Hypothalamus (tissue), 51 donors: ENCODE measurements around the gene MYO5B.

Source experiments
- DNase-seq, 51 donors: peaks; one replicate each; lab custom pipeline; 2025; lab: John Stamatoyannopoulos, UW

The MYO5B gene

DNA sequence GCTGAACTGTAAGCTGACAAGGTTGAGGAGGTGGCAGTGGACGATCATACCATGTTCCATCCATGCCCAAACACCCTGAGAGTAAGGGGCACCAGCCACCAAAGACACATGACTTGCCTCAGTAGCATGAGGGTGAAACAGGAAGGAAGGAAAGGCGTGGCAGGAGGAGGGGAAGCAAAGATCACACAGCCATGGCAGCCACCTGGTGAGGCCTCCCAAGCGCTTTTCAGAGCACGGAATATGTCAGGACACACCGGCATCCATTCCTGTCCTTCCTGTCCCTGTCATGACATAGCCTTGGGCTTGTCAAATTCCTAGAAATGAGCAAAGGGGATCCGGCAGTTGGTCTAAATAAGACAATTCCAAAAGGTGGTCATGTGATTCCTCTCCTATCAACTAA lies 118.7 kb downstream of the MYO5B start:
- no peak for DNase-seq

DNA sequence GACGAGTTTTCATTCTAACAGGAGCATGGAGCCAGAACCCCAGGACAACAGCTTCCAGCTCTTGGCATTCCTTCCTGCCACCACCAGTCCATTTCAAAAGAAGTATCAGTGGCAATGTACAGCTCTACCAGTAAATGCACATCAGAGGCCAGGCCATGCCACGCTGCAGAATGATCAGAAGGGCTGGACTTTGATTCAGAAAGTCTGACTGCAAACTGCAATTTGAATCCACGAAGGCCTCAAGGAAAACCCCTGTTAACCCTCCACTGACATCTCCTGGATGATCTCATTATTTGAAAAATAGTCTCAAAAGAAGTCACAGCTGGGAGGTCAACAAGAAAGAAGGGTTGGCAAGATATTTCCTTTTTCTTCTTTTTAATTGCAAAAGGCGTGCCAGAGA lies 119.2 kb downstream of the MYO5B start:
- no peak for DNase-seq

DNA sequence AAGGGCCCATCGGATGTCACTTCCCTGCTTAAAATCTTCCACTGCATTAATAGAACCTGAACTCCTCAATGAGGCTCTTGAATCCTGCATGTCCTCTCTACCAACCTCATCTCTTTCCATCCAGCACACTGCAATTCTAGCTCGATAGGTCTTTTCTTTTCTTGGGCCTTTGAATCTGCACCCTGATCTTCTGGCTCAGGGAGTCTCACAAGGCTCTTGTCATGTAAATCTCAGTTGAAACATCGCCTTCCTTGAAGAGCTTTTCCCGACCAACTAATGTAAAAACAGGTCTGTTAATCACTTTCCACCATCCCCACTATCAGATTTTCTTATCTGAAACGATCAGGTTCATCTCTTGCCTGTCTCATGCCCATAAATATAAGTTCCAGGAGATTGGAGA lies 120.5 kb downstream of the MYO5B start:
- DNase-seq: no peak

DNA sequence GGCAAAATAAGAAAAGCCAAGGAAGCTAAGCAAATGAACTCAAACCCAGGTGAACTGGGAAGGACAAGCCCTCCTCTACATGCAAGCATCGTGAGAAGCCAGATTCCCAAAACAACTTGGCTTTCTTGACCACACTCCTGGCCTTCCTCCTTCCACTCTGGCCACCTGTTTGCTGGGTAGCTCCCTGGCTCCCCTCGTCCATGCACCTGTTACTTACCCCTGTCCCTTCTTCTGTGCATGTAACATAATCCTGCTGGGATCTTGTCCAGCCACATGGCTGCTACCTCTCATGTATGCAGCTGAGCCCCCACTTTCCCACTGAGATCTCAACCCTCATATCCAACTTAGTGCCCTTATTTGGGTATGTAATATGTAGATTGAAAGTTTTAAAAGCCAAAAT lies 121.6 kb downstream of the MYO5B start:
- DNase-seq: no peak

DNA sequence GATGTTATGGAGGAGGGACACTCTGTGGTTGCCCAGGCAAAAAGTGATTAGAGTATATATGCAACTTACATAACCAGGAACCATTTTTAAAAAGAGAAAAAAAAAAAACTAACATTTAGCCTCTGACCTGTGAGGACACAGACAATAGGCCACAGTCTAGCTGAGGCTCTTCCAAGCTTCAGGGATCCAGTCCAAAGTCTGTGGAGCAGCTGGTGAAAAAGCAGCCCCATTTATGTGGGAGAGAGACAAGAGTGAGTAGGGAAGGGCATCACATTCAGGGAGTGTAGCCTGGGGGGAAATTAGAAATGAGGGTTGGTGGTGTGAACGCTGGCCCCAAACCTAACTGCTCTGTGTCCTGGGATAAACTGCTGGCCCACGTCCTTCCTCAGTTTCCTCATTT lies 122.8 kb downstream of the MYO5B start:
- DNase-seq: no peak

DNA sequence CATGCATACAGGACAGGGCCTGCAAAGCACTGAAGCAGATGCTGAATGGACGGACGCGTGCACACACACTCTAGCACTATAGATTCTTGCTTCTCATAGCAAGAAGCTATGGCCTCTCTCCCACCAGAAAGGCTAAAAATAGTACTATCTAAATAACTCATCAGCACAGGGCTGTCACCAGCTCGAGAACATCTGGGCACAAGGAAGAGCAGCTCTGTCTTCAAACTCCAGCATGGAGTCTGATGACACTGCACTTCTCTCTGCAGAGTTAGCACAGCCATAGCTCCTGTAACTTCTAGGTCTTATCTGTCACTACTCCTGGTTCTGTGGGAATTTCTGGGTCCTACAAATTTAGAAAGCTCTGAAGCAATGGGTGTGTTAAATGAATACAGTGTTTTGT lies 123.5 kb downstream of the MYO5B start:
- no peak for DNase-seq

DNA sequence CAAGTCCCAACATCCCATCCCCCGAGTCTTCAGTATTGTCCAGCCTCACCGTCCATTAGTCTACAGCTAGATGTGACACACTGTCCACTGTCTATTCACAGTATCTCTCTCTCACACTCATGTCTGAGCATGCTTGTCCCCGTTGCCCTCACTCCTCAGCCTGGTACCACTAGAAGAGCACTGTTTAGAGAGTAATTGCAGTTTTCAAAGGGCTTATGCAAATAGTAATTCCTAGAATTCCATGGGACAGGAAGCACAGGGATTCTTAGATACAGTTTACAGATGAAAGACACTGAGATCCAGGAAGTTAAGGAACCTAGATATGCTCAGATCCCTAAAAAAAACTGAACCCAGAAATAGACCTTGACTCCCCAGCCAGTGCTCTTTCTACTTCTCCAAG lies 125.5 kb downstream of the MYO5B start:
- DNase-seq: no peak

DNA sequence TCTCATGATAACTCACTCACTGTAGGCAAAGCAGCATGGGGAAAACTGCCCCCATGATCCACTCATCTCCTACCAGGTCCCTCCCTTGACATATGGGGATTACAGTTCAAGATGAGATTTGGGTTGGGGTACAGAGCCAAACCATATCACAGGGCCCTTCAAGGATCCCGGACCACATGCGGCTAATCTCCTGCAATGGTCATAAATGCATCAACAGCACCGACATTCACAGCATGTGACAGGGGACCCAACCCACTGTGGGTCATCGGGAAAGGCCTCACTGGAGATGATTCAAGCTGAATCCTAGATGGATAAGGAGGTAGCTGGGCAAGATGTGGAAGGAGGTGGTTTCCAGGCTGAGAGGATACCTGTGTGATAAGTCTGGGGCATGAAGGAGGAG lies 129.4 kb downstream of the MYO5B start:
- DNase-seq: no peak

DNA sequence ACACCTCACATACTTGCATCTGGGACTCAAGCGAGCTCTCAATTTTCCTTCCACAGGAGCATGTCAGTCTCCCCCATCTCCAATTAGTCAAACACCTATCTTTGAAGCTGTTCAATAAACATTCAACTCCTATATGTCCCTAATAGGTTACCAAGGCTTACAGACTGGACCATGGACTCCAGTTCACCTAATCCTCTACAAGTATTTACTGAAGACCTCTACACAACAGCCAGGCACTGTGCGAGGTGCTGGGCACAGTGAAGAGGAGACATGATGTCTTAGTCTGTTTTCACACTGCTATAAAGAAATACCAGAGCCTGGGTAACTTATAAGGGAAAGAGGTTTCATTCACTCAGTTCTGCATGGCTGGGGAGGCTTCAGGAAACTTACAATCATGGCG lies 129.9 kb downstream of the MYO5B start:
- DNase-seq: no peak

DNA sequence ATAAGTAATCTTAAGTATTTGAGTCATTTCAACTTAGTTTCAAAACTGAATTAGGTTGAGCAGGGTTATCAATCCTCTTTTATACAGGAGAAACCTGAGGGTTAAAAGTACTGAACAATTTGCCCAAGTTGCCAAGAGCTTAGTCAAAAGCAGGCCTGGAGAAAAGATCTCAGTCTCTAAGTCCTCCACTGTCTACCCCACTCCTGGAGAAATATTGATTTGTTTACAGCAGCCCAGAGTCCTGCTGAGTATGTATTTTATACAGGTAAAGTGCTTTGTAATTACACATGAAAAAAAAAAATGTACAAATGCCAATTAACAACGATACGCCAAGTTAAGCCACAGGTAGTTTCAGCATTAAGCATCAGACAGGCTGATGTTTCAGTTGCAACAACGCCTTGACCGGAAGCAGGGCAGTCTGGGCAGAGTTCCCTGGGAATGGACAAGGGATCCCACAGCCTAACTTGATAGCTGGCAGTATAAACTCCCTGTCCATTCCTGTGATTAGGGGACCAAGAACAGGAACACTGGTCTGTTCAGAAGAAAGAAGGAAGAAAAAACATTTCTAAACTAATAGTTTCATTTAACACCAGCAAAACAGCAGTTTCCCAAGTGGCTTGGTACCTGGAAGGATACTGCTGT lies 132.9 kb downstream of the MYO5B start:
- DNase-seq: no peak

DNA sequence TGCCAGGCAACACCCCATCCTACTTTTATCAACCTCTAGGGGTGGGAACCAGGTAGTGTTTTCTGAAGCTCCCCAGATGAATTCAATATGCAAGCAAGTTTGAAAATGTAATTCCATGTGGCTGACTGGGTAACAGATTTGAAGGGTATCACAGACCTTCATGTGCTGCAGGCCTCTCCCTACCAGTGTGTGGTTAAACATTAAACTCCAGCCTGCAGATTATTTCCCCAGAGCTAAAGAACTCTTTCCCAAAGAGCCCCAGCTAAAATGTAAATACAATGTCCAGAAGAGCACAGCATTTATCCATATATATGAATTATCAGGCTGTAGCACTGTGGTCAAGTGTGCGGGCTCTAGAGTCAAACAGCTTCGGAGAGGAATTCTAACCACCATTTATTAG lies 134.1 kb downstream of the MYO5B start:
- no peak for DNase-seq

DNA sequence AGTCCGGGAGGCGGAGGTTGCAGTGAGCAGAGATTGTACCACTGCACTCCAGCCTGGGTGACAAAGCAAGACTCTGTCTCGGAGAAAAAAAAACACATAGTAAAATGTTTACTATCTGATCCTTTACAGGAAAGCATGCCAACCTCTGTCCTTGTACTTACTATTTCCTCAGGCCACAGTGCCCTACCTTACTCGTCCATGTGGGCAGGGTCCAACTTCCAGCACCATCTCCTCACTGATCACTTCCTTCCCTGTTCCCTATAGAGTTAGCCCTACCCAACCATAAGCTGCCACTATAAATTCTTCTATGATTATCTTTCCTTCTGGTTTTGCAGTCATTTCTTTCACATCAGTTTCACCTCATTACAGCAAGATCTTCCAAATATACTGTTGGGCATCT lies 136.2 kb downstream of the MYO5B start:
- DNase-seq: no peak

DNA sequence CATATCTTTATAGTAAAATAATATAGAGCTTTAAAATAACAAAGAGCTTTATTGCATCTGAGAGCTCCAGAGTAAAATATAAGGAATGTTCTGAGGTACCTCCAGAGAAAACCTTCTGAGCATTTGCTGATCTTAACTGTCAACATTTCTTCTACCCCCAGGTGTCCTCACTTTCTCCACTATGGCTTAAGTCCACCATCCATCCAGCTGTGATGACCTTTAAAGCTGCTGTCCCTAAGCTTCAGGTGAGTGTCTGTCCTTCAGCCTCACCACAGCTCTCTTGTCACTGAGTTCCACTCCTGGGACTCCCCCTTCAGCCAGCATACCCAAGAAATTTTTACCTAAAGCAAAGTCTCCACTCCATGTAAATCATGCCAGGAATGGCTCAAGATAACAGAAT lies 137.9 kb downstream of the MYO5B start:
- no peak for DNase-seq

DNA sequence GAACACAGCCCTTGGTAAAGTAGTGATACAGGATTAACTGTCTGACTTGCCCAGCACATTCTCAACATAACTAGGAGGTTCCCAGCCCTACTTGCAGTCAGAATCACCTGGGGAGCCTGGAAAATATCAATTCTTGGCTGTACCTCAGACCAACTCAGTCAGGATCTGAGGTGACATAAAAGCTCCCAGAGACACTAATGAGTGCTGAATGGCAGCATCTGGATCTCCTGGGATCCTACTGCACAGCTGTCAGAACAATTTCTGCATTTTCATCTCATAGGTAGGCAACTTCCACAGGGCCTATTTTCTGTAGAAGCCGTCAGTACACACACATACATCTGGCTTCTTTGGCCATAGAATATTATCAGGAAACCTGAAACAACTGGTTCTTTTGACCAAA lies 138.8 kb downstream of the MYO5B start:
- DNase-seq: no peak

DNA sequence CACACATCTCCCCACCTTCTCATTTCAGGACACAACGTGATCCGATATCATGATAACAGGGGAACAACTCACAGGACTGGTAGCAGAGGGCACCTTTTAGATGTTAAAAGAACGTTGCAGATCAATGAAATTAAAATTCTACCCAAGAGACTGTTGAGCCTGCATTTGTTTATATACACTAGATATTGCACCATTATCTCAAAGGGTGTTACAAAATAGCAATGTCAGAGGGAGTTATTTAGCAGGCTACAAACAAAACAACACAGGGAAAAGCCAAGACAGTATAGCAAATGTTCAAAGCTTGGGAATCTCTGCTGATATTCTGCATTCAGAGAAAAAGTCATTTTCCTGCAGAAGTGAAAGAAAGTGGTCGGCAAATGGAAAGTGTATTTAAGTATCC lies 139.5 kb downstream of the MYO5B start:
- DNase-seq: no peak

DNA sequence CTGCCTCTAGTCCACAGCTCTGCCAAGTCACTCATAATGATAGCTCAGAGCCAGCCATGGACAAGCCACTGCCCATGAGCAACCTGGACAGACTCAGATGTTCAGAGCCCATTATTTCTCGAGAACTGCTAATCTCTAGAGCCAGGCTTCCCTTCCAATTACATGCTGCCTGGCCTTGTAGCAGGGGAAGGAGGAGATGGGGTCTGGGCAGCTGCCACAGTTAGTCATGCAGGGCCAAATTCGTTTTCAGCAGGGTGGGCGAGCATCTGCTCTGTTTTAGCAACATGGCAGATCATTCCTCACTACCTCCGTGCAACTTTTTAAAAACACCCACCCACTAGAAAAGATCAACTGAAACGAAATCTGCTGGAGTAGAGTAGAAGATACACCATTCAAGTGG lies 141.8 kb downstream of the MYO5B start:
- peak in 1 of 51 donors; percentile 17 for DNase-seq

DNA sequence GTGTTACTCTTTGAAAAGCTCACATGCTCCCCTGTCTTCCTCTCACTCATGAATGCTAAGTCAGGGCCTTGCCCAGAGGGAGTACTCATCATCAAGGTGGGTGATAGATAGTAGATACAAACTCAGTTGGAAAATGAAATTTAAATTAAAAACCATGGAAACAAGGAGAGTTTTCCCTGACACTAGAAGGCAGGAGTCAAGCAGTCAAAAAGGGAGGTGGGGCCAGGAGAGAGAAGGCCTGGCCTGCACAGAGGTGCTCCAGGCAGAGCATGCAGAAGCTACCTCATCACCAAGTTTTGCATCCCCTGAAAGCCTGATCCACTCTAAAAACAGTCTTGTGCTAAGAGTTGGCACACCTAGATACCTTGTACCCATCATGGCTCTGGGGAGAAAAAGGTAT lies 143.7 kb downstream of the MYO5B start:
- DNase-seq: no peak

DNA sequence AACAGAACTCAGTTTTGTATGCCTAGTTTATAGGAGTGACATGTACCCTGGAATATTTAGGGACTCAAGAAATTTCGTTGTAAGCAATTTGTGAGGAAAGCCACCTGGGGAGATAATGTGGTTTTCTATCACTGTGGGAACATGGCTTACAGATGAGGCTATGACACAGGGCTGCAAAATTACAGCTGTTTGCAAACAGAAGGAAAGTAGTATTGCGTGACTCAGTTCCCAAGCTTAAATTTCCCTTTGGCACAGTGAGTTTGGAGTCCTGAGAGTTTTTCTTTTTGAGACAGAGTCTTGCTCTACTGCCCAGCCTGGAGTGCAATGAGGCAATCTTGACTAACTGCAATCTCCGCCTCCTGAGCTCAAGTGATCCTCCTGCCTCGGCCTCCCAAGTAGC lies 149.8 kb downstream of the MYO5B start:
- no peak for DNase-seq

DNA sequence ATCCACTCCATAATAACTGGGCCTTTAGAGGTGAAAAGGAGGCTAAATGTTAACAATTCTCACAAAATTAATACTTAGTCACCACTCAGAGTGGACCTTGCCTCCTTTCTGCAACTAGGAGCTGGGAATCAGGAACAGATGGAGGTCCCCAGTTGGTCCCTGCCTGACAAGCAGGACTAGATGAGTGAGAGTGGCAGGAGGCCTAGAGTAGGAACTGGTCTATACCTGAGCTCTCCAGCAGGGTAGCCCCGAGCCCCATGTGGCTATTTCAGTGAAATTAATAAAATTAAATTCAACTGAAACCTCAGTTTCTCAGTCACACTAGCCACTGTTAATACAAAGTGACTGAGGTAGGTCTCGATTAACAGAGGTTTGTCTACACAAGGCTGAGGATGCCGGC lies 150.5 kb downstream of the MYO5B start:
- DNase-seq: no peak

DNA sequence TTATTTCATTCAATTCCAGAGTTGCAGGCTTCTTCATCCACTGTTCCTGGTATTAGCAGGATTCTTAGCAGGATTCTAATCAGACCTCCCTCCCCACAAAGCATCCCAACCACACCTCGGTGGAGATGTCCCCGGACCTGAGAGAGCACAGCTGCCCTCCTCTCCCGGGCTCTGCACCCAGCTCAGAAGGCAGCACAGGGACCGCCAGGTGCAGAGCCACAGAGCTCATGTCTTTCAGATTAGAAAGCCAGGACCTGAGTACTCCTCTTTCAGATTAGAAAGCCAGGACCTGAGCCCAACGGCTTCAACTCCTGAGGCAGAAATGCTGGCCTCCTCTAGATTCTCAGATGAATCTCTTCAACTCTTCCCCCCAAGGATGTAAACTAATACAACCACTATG lies 152.3 kb downstream of the MYO5B start:
- no peak for DNase-seq

DNA sequence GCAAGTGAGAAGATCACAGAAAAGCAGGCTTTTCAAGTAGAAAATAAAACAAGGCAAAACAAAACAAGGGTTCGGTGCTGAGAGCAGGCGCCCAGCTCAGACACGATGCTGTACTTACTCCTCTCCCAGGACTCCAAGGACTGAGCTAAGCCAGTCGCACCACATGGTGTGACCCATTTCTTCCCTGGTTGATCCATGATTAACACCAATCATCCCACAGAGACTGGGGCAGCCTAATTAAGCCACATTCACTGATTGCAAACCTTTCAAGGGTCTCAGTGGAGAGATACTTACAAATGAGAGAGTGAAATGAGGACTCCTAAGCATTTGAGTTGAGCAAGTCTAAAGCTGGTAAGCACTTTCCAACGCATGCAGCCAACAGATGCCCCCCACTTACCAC lies 155.2 kb downstream of the MYO5B start:
- DNase-seq: no peak

DNA sequence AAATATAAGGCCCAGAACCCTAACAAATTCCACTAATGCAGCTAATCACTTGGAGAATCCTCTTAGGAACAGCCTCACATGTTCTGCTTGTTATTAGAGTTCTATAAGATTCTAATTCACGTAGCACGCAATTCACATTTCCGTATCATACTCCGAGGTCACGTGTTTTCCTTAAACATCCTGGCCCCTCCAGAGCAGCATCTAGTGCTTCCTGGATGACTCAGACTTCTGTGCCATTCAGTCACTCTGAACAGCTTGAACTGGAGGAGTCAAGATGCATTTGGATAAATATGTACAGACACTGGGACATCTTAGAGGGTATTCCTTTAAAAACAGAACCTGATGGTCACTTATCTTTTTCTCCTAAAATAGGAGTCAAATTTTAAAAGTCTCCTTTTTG lies 156.5 kb downstream of the MYO5B start:
- no peak for DNase-seq

DNA sequence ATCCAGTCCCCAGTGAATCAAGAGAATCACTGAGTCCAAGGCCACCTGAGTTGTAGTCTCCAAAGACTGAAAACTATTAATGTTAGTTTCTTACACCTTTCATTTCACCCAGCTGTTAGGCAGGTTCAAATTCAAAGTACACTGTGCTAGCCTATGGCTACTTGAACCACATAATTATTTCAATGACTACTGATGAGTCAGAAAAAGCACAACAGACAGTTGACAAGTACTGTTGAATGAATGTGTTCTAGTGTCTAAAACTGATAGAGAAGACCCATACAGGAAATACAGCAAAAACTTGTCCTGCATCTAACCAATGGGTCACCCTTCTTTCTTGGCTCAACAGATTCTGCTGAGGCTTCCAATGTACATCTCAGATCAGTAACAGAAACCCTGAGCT lies 160.9 kb downstream of the MYO5B start:
- DNase-seq: no peak

DNA sequence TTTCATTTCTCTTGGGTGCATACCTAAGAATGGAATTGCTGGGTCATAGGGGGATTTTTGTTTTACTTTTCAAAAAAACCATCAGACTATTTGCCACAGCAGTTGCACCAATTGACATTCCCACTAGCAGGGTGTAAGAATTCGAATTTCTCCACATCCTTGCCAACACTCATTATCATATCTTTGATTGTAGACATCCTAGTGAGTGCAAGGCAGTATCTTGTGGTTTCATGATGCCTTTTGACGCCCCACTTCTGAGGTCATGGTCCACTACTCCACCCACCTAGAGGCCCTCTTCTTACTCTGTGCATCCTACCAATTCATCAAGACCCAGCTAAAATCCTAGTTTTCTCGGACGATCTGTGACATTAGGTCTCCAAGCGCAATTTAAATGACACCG lies 161.9 kb downstream of the MYO5B start:
- no peak for DNase-seq
